HG03558 (cell line): ENCODE data around the gene ANKRD12.
"Not testable (repeated sequence)": the region's sequence is repeated elsewhere in the genome, so short reads cannot be mapped to it uniquely, and the experiment has no call there.

Source experiments
- ATAC-seq: cut with Tn5 transposase; IDR thresholded peaks from one replicate; pipeline ENCODE4 v1.9.1; 2021; ENCODE audit warnings: moderate number of reproducible peaks; ENCODE audit not compliant: unreplicated experiment; ENCODE audit errors: extremely low read depth

The ANKRD12 gene

DNA sequence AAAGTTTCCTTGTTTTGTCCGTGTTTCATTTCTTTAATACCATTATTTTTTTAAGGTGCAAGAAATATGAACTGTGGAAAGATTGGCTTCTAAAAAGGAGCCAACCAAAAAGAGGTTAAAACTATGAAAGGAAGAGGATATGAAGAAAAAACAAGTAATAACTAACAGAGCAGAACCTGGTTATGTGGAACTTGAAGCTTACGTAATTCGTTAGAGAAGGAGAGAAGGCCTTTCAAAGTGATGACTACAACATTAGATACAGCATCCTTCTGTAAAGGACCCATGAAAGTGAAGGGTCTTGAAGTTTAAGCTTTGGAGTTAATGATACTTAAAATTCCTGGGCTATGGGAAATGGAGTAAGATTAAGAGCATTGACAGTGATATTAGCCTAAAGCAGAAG is 84.5 kb downstream of the ANKRD12 start:
- no peak for ATAC-seq

DNA sequence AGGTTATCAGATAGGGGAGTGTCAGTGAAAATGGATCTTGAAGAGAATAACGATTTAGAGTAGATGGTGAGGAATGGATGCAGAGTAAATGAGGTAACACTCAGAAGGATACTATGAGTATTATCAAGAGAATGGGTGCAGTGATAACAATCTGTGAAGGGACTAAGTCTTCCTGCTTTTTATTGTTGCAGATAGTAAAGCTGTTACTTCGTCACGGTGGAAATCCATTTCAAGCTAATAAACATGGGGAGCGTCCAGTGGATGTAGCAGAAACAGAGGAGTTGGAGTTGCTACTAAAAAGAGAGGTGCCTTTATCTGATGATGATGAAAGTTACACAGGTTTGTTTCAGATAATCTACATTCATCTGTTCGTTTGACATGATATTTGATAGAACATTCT is 85.1 kb downstream of the ANKRD12 start:
- no peak for ATAC-seq

DNA sequence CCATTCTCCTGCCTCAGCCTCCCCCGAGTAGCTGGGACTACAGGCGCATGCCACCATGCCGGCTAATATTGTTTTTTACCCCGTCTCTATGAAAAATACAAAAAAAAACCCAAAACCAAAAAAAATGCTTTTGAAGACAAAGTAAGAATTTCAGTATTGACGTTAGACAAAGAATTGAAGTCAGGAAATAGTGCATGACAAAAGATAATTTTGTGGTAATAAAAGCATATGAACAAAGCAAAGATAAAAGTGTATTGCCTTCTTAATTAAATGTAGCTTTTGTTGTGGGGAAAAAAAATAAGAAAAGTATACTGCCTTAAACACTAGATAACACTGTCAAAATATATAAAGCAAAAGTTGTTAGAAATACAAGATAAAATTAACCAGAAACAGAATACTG is 86.8 kb downstream of the ANKRD12 start:
- ATAC-seq = no peak

DNA sequence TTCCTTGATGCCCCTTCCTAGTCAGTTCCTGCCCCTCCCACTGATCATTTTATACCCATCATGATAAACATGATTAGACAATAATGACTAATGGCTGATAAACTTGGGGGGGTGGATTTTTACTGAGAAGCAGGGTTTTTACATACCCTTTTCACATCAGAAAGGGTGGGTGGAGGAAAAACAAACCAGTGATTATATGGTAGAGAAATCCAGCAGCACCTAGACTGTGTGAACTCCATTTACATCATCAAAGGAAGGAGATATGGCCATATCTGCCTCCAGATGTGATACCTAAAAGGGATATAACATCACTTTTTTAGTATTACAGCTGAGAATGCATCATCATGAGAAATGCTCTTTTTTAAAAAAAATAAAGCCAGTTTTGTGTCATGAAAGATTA is 89.9 kb downstream of the ANKRD12 start:
- no peak for ATAC-seq

DNA sequence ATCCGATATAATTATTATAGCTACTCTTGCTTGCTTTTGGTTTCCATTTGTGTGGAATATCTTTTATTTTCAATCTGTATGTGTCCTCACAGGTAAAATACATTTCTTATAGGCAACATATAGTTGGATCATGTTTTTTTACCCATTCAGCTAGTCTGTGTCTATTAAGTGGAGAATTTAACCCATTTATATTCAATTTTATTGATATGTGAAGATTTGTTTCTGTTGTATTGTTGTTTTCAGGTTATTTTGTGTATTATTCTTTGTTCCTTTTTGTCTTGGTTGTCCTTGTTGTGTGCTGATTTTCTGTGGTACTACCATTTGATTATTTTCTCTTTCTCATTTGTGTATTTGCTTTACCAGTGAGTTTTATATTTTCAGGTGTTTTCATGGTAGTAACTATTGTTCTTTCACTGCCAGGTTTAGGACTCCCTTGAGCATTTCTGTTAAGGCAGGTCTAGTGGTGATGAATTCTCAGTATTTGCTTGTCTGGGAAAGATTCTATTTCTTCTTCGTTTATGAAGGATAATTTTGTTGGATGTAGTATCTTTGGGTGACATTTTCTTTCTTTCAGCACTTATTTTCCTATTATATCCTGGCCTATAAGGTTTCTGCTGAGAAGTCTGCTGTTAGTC is 95.4 kb downstream of the ANKRD12 start:
- no peak for ATAC-seq

DNA sequence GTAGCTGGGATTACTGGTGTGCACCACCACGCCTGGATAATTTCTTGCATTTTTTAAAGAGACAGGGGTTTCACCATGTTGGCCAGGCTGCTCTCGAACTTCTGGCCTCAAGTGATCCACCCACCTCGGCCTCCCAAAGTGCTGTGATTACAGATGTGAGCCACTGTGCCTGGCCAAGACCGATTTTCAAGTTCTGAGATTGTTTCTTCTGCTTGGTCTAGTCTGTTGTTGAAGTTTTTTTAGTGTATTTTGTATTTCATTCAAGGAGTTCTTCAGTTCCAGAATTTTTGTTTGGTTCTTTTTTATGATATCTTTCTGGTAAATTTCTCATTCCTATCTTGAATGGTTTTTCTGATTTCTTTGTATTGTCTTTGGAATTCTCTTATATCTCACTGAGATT is 96.4 kb downstream of the ANKRD12 start:
- ATAC-seq = no peak

DNA sequence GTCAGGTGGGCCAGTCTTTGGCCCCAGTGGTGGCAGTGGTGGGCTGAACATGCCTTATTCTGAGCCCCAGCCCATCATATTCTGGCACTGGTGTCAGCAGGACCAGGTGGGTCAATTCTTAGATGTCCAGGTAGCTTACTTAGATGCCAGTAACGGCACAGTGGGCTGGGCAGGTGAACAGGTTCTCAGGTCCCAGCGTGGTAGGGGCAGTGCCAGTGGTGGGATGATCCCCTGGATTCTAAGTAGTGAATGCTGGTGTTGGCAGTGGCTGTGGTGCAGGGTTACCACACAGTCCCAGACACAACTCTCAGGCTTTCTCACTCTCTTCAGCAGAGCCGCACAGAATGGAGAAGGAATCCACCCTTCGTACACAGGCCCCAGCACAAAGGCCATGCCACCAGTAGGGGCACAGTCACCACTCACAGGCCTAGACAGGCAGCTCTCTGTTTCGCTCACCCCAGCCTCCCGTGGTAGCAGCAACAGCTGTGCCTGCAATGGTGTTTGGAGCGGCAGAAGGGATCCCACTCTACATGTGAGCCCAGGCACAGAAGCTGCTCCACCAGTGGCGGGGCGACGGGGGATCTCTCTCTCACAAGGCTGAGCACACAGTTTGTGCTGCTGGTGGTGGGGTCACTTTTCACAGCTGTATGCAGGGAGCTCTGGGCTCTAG is 97.3 kb downstream of the ANKRD12 start:
- no peak for ATAC-seq

DNA sequence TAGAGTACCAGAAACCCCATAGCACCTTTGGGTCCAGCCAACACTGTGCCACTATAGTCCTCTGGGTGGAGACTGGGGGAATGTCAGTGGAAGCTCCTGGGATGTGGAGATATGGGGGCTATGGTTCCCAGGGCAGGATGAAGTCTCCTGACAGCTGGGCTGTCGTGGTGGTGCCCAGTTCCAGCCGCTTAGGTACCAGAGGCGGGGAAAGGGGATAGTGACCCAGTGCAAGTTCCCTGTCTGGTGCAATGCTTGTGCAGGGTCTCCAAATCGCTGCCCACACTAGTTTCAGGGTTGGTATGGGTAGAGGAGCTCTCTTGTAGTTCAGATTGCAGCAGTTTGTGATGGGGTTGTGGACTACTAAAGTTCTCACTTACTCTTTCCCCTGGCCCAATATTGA is 97.9 kb downstream of the ANKRD12 start:
- no peak for ATAC-seq

DNA sequence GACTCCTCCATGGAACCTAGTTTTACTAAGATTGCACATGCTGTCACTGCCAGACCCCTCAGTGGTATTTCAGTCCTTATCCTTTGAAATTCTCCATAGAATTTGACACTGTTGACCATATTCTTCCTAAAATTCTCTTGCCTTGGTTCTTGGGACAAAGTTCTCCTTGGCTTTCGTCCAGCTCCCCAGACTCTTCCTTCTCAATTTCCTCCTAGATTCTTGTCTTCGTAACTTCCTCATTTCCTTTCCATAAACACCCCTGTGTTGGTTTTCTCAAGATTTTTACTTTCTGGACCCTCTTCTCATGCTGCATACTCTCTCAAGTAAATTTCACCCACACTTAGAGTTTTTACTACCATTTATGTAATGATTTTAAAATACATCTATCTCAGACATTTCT is 101.4 kb downstream of the ANKRD12 start:
- ATAC-seq = no peak

DNA sequence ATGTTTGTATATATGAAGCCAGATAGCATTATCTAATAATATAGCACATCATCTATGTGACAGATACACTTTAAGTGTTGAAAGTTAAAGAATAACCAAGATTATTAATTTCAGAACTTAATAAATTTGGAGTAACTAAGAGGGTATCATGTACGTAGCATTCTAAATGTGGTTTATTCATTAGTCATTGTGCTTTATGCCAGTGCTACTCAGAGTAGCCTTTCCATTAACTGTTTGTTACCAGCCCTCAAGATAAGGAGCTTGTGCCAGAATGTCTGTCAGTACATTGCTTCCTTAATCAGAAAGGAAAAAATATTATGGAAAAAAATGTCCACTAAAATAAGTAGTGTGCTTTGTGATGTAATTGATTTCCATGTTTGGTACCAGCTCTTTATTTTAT is 103.1 kb downstream of the ANKRD12 start:
- no peak for ATAC-seq

DNA sequence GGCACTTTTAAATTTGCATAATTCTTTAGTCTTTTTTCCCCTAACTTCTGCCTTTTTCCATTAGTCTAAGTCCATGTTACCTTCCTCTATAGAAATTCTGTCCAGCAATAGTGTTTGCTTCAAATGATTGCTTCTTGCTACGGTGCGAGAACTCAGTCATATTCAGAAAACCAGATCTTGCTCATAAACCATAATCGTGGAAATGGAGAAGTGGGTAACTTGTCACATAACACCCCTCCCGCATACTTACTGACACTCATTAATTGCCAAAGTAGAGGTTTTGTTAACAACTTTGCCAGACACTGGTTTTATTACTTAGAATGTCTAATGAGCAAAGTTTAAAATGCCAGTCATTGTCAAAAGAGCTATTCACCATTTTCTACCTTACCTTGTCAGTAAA is 103.7 kb downstream of the ANKRD12 start:
- ATAC-seq = no peak

DNA sequence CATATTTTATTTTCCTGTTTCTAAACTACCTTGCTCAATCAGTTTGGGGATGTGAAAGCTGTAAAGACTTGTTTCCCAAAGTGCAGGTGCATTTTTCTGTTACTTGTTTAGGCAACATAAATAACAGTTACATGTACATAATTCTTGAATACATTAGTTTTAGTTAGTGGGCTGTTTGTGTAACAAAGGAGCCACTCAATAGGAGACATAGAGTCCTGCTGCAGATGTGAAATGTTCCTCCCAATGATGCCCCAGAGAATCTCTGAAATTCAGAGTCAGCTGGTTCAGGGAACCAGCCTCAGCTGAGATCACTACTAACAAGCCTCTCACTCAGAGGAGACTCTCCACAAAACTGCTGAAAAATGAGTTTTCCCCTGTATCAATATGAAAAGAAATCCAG is 106.4 kb downstream of the ANKRD12 start:
- no peak for ATAC-seq

DNA sequence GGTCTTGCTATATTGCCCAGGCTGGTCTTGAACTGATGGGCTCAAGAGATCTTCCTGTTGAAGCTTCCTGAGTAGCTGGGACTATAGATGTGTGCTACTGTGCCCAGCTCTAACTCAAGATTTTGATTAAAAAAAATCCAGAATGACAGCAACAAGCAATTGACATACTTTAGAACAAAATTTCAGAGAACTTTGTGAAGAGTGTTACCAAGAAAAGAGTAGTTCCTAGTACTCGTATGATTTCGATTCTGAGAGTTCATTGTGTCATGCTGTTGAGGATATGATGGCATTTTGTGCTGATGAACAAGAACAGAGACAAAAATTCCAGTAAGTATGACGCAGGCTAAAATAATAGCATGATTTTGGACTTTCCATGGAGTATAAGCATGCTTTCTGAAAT is 107.8 kb downstream of the ANKRD12 start:
- no peak for ATAC-seq

DNA sequence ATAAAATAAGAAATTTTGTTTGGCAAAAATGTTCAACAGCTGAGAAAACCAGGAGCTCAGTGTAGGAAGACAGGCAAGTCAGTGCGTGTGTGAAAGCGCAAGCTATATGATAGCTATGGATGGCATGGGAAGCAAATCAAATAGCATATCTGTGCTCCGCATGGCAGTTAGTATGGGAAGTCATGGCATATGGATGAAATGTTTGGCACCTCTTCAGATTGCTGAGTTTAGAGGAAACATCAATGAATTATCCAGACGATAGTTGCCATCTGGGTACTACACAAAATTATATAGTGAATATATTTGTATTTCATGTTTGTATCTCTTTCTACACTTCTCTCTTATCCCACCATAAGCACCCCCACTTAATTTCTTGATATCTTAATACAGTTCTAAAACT is 112.1 kb downstream of the ANKRD12 start:
- ATAC-seq = no peak

DNA sequence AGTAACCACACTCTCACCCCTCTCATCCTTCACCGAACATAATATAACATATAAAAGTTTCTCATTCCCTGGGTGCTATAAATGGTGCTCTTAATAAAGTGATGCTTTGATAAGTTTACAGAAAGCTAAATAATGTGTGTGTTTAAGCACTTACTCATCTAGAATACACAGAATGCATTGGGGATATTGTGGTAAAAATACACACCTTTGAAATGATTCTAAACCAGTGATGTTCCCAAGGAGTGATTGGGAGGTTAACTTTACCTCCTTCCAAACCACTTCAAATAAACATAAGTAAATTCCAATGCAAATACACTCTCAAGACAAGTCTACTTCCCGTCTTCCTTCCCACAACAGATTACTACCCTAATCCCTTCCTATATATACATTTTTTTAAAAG is 112.7 kb downstream of the ANKRD12 start:
- no peak for ATAC-seq

DNA sequence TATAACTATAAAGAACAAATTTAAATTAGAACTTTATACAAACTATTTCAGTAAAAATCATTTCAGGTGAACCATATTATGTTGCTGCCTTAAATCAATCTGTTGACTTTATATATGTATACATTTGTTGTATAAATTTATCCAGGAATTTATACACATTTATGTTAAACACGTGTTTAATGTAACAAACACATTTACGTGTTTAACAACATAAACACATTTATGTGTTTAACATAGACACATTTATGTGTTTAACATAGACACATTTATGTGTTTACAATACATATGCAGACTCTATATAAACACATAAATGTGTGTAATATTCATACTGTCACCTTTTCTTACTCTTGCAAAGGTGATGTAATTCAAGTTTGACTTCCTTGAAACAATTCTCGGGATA is 122.6 kb downstream of the ANKRD12 start:
- ATAC-seq = no peak

DNA sequence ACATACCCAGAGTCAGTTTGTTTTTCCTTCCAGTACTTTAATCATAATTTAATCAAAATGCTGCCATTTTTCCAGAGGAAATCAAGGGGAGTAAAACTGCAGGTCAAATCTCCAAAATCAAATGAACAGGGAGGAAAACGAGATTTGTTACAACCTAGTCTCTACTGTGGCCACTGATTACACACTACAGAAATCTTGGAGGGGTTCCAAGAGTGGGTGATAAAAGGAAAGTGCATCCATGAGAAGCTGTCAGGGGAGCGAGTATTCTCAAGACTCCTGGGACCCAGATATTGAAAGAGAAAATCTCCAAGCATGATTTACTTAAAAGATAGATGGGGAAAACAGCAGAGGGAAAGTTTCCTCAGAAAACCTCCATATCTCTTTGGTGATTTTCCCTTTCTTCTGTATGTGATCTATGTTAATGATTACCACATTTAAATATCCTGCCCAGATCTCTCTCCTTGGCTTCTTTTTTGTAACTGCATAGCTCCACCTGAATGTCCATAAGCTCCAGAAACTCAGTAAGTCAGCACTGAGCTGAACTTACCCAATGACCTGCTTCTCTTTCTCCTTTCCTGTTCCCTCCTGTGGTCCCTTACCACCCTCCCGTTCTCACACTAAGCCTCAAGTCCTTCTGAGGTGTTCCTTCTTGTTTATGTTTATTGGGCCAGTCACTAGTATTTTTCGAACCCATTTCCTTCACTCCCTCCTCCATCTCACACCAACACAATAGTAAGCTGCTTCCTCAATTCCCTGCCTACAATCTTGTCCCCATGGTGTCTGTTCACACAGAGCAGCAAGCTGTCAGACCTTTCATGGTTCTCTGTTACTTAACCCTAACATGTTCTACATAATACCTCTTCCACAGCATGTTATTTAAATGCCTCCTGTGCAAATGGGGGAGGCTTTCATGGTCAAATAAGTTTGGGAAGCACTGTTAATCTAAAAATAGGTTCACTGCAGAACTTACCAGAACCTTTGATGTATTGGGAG is 124.1 kb downstream of the ANKRD12 start:
- no peak for ATAC-seq

DNA sequence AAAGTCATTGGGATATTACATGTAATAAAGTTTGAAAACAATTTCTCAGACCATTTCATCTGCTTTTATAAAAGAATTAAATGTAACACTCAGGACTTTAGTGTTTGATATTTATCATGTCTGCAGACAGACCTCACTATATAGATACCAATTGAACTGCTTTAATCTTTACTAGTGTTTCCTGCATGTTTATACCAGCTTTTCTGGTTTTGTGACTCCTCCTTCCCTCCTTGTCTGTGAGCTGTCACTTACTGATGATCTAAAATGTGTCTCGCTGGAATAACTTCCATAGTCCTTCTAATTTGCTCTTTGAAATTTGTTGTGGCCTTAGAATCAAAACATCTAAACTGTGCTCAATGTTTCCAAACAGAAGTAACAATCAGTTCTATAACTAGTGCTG is 126.7 kb downstream of the ANKRD12 start:
- ATAC-seq = no peak

DNA sequence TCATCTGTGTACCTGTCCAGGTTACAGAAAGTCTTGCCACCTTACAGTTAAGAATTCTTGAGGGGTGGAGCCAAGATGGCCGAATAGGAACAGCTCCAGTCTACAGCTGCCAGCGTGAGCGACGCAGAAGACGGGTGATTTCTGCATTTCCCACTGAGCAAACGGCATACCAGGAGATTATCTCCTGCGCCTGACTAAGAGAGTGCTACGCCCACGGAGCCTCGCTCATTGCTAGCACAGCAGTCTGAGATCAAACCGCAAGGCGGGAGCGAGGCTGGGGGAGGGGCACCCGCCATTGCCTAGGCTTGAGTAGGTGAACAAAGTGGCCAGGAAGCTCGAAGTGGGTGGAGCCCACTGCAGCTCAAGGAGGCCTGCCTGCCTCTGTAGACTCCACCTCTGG is 128.2 kb downstream of the ANKRD12 start:
- not testable (repeated sequence) for ATAC-seq

DNA sequence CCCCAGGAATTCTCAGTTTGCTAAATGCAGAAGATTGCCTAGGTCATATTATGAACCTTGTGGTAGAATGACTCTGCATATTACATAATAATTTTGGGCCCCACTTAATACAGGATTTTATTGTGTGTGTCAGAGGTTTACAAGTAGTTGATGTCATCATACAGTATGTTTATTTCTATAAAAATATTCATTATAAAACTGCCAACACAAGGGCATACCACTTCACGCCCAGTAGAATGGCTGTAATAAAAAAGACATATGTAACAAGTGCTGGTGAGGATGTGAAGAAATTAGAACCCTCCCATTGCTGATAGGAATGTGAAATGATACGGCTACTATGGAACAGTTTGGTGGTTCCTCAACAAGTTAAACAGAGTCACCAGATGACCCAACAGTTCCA is 136.6 kb downstream of the ANKRD12 start:
- ATAC-seq = no peak

DNA sequence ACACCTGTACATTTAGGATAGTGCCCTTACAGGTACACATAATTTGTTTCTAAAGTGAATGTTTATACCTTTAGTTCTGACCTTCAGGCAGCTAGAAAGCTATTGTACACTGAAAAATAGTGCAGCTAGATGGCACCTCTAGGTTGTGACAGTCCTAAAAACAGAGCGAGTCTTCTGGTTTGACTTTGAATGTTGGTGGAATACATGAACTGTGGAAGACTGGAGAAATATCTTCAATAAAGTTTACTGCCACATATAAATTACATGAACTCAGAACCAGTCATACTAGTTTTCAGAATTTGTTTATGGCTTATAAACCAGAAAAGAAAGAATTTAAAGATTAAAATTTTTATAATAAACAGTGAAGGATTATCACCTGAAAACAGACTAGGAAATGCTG is 139.3 kb downstream of the ANKRD12 start:
- no peak for ATAC-seq
